HG03565 (cell line): ENCODE data around the gene SLC35E2B.
"Not testable (repeated sequence)": the region's sequence is repeated elsewhere in the genome, so short reads cannot be mapped to it uniquely, and the experiment has no call there.

ENCODE experiments used
- ATAC-seq: cut with Tn5 transposase; IDR thresholded peaks from one replicate; pipeline ENCODE4 v1.9.1; 2021; ENCODE audit warnings: mild to moderate bottlenecking, moderate library complexity; ENCODE audit not compliant: unreplicated experiment

Gene SLC35E2B

DNA sequence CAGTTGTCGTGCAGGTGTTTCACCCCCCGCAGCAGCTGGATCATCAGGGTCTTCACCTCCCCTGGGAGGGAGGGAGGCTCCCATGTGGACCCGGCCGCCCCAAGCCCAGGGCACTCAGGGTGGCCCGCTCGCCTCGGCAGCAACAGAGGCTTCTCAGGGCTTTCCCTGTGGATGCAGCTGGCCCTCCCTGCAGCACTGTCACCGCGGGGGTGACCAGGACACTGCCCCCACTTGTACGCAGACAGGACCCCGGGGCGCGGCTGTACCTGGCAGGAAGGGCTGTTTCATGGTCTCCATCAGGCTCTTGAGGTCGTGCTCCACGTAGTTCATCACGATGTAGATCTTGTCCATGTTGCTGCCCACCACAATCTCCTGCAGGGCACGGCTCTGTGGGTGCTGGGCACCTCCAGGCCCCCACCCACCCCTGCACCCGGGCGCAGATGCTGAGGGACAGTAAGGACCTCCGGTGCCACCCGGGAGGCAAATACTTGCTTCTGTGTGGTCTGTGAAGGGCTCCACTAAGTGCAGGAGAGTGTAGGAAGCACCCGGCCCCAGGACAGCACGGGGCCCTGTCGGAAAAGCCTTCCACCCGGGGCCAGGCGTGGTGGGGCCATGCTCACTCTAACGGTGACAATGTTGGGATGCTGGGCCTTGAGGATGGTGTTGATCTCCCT, 11.8 kb upstream of the SLC35E2B start:
- ATAC-seq: not testable (repeated sequence)

DNA sequence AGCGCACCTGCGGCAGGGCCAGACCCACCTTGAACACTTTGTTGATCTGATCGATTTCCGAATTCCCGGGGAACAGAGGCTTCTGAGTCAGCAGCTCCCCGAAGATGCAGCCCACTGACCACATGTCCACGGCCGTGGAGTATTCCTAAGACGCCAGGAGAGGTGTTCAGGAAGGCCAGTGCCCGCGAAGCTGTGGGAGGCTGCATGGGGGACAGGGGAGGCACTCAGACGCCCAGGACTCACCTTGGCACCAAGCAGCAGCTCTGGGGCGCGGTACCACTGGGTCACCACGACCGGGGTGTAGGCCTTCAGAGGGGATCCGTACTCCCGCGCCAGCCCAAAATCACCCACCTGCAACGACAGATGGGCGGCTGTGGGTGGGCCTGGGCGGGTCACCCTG, 11.2 kb upstream of the SLC35E2B start:
- ATAC-seq: no peak

DNA sequence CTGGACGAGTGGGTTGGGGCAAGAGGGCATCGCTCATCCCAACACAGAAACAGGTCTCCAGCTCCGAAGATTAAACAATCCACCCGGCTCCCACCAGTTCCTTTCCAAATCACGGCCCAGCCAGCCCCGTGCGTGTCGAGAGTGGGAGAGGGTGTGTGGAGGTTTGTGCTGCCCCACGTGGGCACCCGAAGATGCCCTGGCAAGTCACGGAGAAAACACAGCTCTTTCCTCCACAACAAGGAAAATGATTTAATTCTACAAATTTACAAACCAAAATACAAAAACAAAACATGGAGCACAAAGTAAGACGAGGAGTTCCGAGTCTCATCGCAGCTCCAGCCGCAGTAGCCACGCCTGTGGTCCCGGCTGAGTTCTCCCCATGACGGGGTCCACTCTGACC, 9.9 kb upstream of the SLC35E2B start:
- ATAC-seq: not testable (repeated sequence)

DNA sequence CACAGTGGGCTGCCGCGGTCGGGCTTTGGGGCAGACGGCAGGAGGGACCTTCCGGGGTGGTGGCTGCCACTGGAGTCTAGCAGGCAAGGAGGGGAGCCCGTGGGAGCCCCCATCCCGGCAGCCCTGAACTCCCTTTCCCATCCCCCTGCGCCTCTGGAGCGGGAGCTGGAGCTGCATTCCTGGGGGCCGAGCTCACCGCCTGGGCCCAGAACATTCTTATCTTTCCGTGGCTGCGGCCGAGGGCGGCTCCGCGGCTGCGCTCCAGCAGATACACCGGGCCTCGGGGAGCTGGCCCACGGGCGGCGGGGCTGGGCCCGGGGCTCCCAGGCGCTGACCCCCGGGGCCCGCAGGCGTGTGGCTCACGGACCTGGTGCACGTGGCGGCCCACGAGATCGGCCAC, 8.0 kb upstream of the SLC35E2B start:
- not testable (repeated sequence) for ATAC-seq

DNA sequence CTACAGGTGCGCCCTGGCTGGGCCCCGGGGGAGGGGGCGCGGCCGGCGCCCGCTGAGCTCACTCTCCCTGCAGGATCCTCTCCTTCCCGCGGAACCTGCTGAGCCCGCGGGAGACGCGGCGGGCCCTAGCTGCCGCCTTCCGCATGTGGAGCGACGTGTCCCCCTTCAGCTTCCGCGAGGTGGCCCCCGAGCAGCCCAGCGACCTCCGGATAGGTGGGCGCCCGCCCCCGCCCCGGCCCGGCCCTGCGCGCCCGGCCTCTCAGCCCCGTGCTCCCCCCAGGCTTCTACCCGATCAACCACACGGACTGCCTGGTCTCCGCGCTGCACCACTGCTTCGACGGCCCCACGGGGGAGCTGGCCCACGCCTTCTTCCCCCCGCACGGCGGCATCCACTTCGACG, 7.5 kb upstream of the SLC35E2B start:
- ATAC-seq: not testable (repeated sequence)

DNA sequence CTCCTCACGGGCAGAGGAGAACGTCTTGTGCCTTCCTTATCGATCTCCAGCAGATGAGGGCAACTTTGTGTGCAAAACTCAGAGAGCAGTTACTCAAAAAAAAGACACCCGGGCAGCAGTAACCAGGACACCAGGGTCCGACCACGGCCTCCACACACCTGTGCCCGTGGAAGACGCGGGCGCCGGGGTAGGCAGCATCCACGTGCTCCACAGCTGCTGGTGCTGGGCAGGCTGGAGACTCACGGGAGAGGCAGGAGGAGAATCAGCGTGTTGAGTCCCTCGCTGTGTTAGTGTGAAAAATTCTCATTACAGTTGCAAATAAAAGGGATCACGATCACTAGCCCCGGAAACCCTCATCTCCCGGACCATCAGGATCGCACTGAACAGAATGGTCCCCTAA, 6.5 kb upstream of the SLC35E2B start:
- ATAC-seq: not testable (repeated sequence)

DNA sequence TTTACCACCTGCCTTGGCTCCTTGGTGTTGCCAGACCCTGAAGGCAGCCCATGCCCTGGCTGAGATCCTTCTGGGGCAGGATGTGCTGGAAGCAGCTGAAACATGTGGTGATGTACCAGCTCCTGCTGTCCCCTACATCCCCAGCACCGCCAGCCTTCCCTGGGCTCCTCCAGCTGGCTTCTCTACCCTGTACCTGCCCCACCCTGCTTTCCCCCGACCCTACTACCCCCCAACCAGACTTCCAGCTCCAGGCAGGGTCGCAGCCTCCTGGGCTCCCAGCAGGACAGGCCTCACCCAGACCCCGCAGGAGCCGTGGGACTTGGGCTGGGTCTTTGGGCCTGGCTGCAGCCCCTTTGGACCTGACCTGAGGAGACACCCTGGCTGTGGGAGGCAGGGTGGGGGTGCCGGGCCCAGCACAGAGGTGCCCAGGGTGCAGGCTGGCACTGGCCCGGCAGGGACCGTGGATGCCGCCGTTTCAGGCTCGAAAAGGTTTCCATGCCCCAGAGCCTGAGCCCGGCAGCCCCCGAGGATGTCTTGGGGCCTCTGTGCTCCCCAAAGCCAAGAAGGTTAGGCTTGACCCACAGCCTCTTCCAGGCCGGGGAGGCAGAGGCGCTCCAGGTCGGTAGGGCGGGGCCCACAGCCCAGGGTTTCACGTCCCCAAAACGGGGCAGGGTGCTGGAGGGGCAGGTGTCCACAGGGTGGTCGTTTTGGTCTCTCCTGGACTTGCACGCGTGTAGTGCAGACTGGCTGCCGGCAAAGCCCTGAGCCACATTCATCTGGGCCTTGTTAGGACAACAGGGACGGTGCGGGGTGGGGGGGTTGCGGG, 5.0 kb upstream of the SLC35E2B start:
- ATAC-seq: not testable (repeated sequence)

DNA sequence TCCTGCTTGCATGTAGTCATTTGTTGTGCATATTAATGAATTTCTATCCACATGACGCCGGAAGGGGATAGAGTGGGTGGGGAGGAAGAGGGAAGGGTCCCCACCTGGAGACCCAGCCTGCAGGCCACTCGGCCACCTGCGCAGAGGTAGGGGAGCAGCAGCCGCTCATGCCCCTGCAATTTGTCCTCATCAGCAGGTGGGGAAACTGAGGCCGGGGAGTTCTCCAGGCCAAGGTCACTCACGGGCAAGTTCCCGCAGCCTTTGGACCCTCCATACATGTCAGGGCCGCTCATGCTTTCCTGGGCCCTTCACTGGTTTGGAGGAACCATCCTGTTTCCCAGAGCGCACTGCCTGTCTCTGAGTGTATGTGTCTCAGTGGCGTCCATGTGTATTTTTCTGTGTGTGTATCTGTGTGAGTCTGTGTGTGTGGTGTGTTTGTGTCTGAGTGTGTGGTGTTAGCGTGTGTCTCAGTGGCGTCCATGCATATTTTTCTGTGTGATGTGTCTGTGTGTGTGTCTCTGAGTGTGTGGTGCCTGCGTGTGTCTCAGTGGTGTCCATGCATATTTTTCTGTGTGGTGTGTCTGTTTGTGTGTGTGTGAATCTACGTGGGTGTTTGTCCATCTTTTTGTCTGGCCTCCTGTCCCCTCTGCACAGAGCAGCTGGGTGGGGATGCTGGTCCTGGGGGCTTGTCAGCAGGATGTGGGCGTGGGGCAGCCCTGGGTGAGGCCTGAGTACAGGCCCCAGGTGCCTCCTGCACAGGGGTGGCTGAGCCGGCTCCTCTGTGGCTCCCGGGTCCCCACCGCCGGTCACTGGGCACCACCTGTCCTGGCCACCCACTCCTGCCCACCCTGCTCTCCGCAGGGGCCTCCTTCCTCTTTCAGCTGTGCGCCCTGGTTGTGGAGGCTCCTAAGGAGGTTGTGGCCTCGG, 4.1 kb upstream of the SLC35E2B start:
- ATAC-seq: not testable (repeated sequence)

DNA sequence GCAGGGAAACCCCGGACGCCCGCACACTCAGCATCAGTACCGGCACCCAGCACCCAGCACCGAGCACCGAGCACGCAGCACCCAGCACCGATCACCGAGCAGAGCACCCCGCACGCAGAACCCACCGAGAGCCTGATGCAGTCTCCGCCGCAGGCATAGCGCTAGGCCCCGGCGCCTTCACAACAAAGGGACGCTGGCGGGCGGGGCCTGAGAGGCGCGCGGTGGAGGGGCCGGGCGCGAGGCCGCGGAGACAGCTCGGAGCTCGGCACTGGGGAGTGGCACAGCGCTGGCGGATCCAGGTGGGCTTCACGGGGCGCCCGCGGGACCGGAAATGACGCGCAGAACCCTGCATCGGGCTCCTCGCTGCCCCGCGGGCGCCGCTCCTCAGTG, 276 bp downstream of the SLC35E2B start:
- not testable (repeated sequence) for ATAC-seq

DNA sequence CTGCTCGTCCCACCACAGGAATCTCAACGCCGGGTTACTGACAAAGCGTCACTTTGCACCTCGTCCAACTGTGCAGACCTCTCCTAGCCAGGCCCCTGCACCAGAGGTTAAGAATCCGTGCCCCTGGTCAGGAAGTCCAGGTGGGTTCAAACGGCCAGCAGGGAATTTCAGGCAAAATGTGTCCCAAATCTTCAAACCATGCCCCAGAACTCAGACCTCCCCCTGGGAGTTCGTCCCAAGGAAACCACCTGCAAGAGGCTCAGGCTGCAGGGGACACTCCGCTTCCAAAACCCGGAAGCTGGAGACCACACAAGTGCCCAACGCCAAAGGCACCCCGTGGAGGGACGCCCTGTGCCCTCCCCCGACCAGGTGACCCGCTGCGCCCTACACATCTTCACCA, 1.2 kb downstream of the SLC35E2B start:
- ATAC-seq: not testable (repeated sequence)

DNA sequence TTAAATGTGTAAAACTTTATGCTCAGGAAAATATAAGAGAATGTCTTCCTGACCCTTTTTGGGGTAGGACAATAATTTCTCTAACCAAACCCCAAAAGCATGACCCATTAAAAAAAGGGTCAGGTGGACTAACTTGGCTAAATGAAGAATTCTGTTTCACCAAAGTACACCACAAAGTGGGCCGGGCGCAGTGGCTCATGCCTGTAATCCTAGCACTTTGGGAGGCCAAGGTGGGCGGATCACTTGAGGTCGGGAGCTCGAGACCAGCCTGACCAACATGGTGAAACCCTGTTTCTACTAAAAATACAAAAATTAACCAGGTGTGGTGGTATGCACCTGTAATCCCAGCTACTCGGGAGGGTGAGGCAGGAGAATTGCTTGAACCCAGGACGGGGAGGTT, 3.1 kb downstream of the SLC35E2B start:
- ATAC-seq: not testable (repeated sequence)

DNA sequence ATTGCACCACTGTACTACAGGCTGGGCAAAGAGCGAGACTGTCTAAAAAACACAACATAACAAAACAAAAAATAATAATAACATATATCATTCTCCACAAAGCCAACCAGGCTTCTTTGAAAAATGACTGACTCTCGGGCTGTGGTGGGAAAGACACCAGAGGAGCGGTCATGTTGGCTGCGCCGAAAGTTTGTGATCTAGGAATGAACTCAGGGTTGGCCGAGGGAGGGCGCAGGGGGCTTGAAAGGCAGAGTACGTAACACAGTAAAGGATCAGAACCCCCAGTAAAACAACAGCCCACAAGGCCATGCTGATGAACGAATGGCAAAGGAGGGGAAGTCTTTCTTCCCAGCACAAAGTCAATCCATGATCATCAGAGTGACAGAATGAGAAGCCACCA, 4.7 kb downstream of the SLC35E2B start:
- ATAC-seq: no peak

DNA sequence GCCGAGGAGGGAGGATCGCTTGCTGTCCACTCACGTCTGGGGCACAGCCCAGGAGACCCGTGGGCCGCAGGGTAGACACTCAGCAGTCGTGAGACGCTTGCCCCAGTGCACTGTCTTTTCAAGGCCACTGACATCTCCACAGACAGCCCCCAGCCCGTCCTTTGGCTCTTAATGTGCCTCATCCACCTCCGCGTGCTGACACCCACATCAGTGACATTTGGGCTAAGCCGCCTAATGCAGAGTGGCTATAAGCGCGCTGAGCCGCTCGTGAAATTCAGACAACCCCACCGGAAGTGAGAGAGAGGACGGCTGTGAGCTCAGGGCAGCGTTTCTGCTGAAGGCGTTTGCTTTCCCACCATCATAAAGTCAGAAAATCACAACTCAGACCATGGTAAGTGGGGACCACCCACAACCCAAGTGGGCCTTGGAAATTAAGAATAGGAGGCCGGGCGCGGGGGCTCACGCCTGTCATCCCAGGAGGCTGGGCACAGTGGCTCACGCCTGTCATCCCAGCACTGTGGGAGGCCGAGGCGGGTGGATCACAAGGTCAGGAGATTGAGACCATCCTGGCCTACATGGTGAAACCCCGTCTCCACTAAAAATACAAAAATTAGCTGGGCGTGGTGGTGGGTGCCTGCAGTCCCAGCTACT, 8.4 kb downstream of the SLC35E2B start:
- no peak for ATAC-seq

DNA sequence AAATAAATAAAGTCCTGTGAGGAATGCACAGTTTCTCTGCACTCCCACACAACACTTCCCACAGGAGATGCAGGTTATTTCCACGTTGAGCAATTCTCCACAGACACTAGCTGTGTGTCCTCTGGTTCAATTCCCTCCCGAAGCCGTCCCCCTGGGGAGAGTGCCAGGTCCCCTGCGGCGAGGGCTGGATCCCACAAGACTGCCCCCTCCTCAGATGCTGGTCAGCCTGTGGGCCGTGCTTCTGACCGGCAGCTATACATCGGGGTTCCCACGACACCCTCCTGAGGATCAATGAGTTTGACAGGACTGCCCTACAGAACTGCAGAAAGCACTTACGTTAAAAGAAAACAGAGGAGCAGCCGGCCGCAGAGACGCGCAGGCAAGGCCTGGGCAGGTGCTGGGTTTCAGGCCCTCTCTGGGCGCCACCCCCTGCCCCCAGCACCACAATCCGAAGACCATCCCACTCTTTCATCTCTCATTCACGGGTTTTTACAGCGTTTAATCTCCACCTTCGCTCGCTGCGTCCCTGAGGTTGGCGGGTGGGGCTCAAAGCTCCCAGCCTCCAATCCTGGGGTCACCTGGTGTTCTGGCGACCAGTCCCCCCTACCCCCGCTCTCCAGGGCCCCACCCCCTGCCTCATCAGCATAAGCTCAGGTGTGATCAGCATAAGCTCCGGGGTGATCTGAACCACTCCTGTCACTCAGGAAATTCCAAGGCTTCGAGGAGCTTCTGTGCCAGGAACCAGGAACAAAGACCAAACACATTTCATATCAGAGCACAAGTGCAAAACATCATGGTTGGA, 9.3 kb downstream of the SLC35E2B start:
- ATAC-seq: no peak

DNA sequence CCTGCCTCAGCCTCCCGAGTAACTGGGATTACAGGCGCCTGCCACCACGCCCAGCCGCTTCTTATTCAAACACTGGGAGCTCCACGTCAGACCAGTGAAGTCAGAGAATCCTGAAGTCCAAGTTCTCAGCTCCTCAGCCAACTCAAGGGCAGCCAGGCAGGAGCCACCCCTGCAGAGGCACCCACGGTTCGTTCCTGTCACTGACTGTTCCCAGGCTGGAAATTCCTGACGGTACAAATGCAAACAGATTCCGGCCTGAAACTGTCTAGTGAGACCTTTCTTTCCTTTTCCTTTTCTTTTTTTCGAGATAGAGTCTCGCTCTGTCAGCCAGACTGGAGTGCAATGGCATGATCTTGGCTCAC, 11.7 kb downstream of the SLC35E2B start:
- ATAC-seq: no peak

DNA sequence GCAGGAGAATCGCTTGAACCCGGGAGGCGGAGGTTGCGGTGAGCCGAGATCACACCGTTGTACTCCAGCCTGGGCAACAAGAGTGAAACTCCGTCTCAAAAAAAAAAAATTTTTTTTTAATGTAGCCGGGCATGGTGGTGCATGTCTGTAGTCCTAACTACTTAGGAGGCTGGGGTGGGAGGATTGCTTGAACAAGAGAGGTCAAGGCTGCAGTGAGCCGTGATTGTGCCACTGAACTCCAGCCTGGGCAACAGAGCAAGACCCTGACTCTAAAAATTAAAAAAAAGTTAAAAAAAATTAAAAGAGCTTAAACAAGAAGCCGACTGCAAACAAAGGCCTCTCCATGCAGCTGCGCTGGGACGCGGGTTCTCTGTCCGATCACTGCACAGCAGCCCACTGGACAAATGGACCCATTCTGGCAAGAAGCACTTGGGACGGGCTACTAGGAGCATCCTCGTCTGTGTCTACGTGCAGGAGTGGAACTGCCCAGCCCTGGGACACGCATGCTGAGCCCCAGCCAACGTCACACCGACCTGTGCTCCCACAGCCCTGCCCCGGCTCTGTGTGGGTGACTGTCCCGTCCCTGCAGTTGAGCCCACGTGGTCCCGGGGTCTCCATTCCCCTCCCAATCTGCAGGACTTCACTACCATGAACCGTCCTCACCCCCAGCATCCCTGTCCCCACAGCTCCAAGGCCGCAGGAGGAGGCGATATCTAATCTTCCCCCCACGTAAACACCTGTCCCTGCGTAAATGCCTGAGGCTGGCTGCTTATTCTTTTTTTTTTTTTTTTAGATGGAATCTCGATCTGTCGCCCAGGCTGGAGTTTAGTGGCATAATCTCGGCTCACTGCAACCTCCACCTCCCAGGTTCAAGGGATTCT, 12.3 kb downstream of the SLC35E2B start:
- ATAC-seq: no peak

DNA sequence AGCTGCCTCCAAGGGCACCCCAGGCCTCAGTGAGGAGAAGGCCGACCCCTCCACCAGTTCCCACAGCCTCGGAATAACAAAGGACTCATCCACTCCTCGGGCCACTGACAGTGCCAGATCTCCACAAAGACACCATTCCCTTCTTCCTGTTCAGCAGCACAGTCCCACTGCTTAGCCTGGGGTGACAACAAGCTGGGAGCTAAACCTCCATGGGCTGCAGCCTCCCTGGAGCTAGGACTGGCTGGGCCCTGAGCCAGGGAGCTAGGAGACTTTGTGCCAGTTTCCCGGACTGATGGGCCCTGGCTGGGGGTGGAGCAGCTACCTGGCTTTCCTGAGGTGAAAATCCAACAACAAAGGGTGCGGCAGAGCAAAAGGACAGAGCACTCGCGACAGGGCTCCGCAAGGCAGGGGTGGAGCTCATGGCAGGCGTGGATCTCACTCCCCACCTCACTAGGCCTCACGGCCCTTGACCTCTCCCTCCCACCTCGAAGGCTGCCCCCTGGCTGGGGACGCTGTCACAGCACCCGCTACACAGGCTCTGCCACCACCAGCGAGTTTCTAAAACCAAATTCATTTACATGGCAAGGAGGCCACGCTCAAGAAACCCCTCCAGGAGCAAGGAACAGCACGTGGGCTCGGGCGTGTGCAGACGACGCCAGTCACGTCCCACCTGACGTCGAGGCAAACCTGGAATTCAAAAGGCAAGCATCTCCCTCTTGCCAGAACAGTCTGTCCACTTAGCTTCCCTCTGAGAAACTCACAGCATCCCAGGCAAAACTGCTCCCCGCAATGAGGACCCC, 13.8 kb downstream of the SLC35E2B start:
- no peak for ATAC-seq
